ENCODE measurements around the gene FLYWCH2.

GRCh38 chr16:2937170-2937569 lies 54.2 kb downstream of the FLYWCH2 start:
- TF ChIP-seq CTCF (IDR thresholded peaks at IDR 0.05 in 2 of 3, conservative IDR thresholded peaks at IDR 0.05 in 1 of 3; ENCODE audit: borderline replicate concordance in 1 of 3, insufficient read depth in 1 of 3, low read depth in 2 of 3, low read length in 2 of 3) (no peak), POLR2A (IDR thresholded peaks at IDR 0.05; ENCODE audit: borderline replicate concordance, extremely low read depth, insufficient read depth, insufficient read length) (no peak), POLR2AphosphoS5 (IDR thresholded peaks at IDR 0.05; ENCODE audit: low read depth, low read length) (no peak), SRF (IDR thresholded peaks at IDR 0.05; ENCODE audit: low read depth) (no peak), EZH2 (IDR thresholded peaks at IDR 0.05) (no peak), SP1 (IDR thresholded peaks at IDR 0.05; ENCODE audit: low read depth) (no peak), EGR1 (IDR thresholded peaks at IDR 0.05; ENCODE audit: low read depth) (no peak), CBX3 (IDR thresholded peaks at IDR 0.05; ENCODE audit: low read depth) (no peak), JUND (IDR thresholded peaks at IDR 0.05) (no peak), YY1 (IDR thresholded peaks at IDR 0.05; ENCODE audit: extremely low read depth, insufficient replicate concordance, low read depth, low read length) (no peak), FOSL1 (IDR thresholded peaks at IDR 0.05; ENCODE audit: low read depth) (no peak), ATF3 (IDR thresholded peaks at IDR 0.05) (no peak), EZH2phosphoT487 (IDR thresholded peaks at IDR 0.05; ENCODE audit: borderline replicate concordance) (no peak), ELF1 (IDR thresholded peaks at IDR 0.05; ENCODE audit: borderline replicate concordance, low read depth) (no peak)
